ENCODE measurements around the gene SAMD1. TPM values are rescaled to one million over a fixed set of nuclear protein-coding genes. Genes with fewer than 3 reads are reported as not detected.

The SAMD1 gene
- total RNA-seq, 2 donors from 2014 or later = 25.4 to 48.2 TPM

GRCh38 chr19:14072535-14073260, 17.9 kb downstream of the SAMD1 start, which contains the start of gene MISP3:
Gene MISP3 (plus strand): TSS chr19:14072786. CDS start chr19:14073310, 524 bp downstream.
- Histone ChIP-seq H3K4me1 (replicated peaks) (peaks cover 13% of the 10 kb centered on the region), H3K36me3 (no peaks in the 10 kb centered on the region), H3K27ac (peak within 1 kb of the TSS; percentile 76 to 91), H3K27me3 (replicated peaks; ENCODE audit: insufficient read depth) (no peaks in the 10 kb centered on the region), H3K9me3 (no peaks in the 10 kb centered on the region), H3K4me3 (peak within 1 kb of the TSS; percentile 35 to 66)
- intact Hi-C loops (cut with DNase I) = loop anchor here (2.0 to 5.0 kb wide), 3 partner anchors 45 to 192 kb away; partner anchors contain the start of genes PRKACA and RFX1
- WGBS = 2% methylated on average over 41 of the region's 51 CpGs
- TF ChIP-seq POLR2A (IDR thresholded peaks at IDR 0.05) (no peak), POLR2AphosphoS5 (IDR thresholded peaks at IDR 0.05) (no peak), CTCF (IDR thresholded peaks at IDR 0.05) (no peak)
- peak; percentile 36 for DNase-seq (ENCODE audit: low spot score)

DNA sequence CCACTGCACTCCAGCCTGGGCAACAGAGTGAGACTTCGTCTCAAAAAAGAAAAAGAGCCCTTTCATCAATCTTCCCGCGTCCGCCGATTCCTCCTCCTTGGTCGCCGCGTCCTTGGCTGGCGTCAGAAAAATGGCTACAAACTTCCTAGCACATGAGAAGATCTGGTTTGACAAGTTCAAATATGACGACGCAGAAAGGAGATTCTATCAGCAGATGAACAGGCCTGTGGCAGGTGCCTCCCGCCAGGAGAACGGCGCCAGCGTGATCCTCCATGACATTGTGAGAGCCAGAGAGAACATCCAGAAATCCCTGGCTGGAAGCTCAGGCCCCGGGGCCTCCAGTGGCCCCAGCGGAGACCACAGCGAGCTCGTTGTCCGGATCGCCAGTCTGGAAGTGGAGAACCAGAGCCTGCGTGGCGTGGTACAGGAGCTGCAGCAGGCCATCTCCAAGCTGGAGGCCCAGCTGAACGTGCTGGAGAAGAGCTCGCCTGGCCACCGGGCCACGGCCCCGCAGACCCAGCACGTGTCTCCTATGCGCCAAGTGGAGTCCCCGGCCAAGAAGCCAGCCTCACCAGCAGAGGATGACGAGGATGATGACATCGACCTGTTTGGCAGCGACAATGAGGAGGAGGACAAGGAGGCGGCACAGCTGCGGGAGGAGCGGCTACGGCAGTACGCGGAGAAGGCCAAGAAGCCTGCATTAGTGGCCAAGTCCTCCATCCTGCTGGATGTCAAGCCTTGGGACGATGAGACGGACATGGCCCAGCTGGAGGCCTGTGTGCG, 20.1 kb downstream of the SAMD1 start:
- no peaks in the 10 kb centered on the region for H3K27me3 ChIP-seq (replicated peaks; ENCODE audit: insufficient read depth)
- H3K4me3 ChIP-seq = no peak overlapping the region
- H3K36me3 ChIP-seq = no peaks in the 10 kb centered on the region
- H3K27ac ChIP-seq = peak overlapping the region in 1 of 2 donors; percentile 45
- 86% methylated on average over 43 of the region's 43 CpGs for WGBS
- DNase-seq (ENCODE audit: low spot score) = no peak
- H3K9me3 ChIP-seq = no peaks in the 10 kb centered on the region
- intact Hi-C loops (cut with DNase I) = loop anchor here (5.0 kb wide), 2 partner anchors 47 to 63 kb away; partner anchors contain the start of genes PRKACA and RFX1
- peaks cover 13% of the 10 kb centered on the region for H3K4me1 ChIP-seq (replicated peaks)
- no peak for TF ChIP-seq POLR2A (IDR thresholded peaks at IDR 0.05)
- no peak for TF ChIP-seq CTCF (IDR thresholded peaks at IDR 0.05)
- TF ChIP-seq POLR2AphosphoS5 (IDR thresholded peaks at IDR 0.05) = peak; percentile 33

DNA sequence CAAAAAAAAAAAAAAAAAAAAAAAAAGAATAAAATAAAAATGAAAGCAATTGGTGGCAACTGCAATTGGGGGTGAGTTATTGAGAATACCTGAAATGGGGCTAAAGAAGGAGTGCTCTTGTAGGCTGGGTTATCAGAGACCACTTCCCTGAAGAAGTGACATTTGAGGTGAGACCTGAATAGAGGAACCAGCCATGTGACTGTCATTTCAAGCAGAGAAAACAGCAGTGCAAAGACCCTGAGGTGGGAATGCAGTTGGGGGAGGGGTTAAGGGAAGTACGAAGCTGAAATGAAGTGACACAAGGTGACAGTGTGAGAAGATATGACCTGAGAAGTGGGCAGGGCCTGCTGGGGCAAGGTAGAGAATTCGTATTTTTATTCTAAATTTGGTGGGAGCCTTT, 24.4 kb downstream of the SAMD1 start:
- H3K27me3 ChIP-seq (replicated peaks; ENCODE audit: insufficient read depth) = no peaks in the 10 kb centered on the region
- DNase-seq (ENCODE audit: low spot score) = no peak
- H3K9me3 ChIP-seq = no peaks in the 10 kb centered on the region
- intact Hi-C loops (cut with DNase I) = no loop called here
- no peak for TF ChIP-seq POLR2A (IDR thresholded peaks at IDR 0.05)
- no peak for TF ChIP-seq POLR2AphosphoS5 (IDR thresholded peaks at IDR 0.05)
- TF ChIP-seq CTCF (IDR thresholded peaks at IDR 0.05) = no peak
- no peak overlapping the region for H3K27ac ChIP-seq
- no peaks in the 10 kb centered on the region for H3K4me1 ChIP-seq (replicated peaks)
- WGBS = 57% methylated on average over 2 of the region's 2 CpGs
- no peaks in the 10 kb centered on the region for H3K36me3 ChIP-seq
- H3K4me3 ChIP-seq = no peak overlapping the region

- Histone ChIP-seq H3K36me3 (no peaks in the 10 kb centered on the region), H3K27ac (no peak overlapping the region), H3K4me1 (replicated peaks) (no peaks in the 10 kb centered on the region), H3K27me3 (replicated peaks; ENCODE audit: insufficient read depth) (no peaks in the 10 kb centered on the region), H3K9me3 (no peaks in the 10 kb centered on the region), H3K4me3 (no peak overlapping the region)
- TF ChIP-seq POLR2A (IDR thresholded peaks at IDR 0.05) = no peak
- no peak for TF ChIP-seq POLR2AphosphoS5 (IDR thresholded peaks at IDR 0.05)
- no peak for TF ChIP-seq CTCF (IDR thresholded peaks at IDR 0.05)
- DNase-seq (ENCODE audit: low spot score) = no peak
- WGBS = 71% methylated on average over 7 of the region's 7 CpGs
- intact Hi-C loops (cut with DNase I) = no loop called here
These were observed 27.4 kb downstream of the SAMD1 start for GRCh38 chr19:14063105-14063504.

Data from prostate gland (tissue), 2 donors.